Measurements from ENCODE around the gene DPAGT1.
A peak's percentile ranks its signal among the peaks of the same experiment; 100 is the strongest.

Gene DPAGT1

DNA sequence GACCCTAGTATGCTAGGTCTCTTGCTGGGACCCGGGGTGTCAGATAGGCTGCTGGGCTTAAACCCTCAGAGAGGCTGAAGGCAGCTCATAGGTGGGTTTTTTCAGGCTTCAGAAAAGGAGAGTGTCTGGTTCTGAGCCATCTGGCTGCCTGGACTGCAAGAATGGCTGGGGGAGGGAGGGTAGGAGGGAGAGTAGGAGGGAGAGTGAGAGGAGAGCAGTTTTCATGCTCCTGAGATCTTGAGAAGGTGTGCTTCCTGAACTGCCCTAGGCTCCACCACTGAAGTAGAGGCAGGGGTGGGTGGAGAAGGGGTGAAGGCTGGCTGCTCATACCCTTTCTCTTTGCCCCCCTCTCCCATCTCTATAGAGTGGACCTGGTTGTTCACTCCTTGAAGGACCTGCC is 12.3 kb downstream of the DPAGT1 start (continued):
- TF ChIP-seq ZBTB17 (tag by site-specific recombination; IDR thresholded peaks at IDR 0.05) (peak; percentile 49), ZNF112 (tag by site-specific recombination; IDR thresholded peaks at IDR 0.05) (no peak), ZNF23 (tag by site-specific recombination; IDR thresholded peaks at IDR 0.05; ENCODE audit: borderline replicate concordance) (no peak), ZNF521 (tag by site-specific recombination; IDR thresholded peaks at IDR 0.05) (no peak), EGR2 (tag by site-specific recombination; IDR thresholded peaks at IDR 0.05; ENCODE audit: low read depth) (peak; percentile 86), ZNF837 (tag by site-specific recombination; IDR thresholded peaks at IDR 0.05) (no peak), ZNF174 (tag by site-specific recombination; IDR thresholded peaks at IDR 0.05) (no peak), ZFHX2 (tag by site-specific recombination; conservative IDR thresholded peaks at IDR 0.05) (peak; percentile 91)

GRCh38 chr11:119088406-119088805 is 13.2 kb downstream of the DPAGT1 start:
- H3K4me3 ChIP-seq (ENCODE audit: low read depth, low read length): no peak overlapping the region
- ChIA-PET CTCF (interaction anchor here (1.1 kb wide), 1 partner anchor 235 kb away, joined by 3 read pairs; no protein-coding TSS in a partner anchor), POLR2A (interaction anchor here (0.6 to 0.9 kb wide), 2 partner anchors 21 to 319 kb away, joined by 4 to 5 read pairs; partner anchors contain the start of gene VPS11)
- H3K4me1 ChIP-seq (ENCODE audit: control insufficient read depth, insufficient read depth, low read length): 0 out of 2 replicates have a peak, but pooled peaks cover 3% of the 10 kb centered on the region
- no peaks in the 10 kb centered on the region for H3K9me3 ChIP-seq (ENCODE audit: control insufficient read depth, insufficient read depth, low read depth, low read length)
- peaks cover 0 to 50% of the 10 kb centered on the region in 2 experiments; a peak in 1 of 3 replicates for H3K36me3 ChIP-seq (ENCODE audit: control insufficient read depth in 2 of 2, insufficient read depth in 1 of 2, low read length in 2 of 2)
- TF ChIP-seq ZNF23 (tag by site-specific recombination; IDR thresholded peaks at IDR 0.05; ENCODE audit: borderline replicate concordance): no peak
- no peak for TF ChIP-seq KLF9 (tag by site-specific recombination; IDR thresholded peaks at IDR 0.05; ENCODE audit: low read depth)
- TF ChIP-seq ZNF629 (tag by site-specific recombination; IDR thresholded peaks at IDR 0.05): no peak
- TF ChIP-seq GLIS1 (tag by site-specific recombination; IDR thresholded peaks at IDR 0.05): no peak
- TF ChIP-seq ZNF777 (tag by site-specific recombination; IDR thresholded peaks at IDR 0.05; ENCODE audit: borderline replicate concordance): no peak
- TF ChIP-seq, protein P1, sequence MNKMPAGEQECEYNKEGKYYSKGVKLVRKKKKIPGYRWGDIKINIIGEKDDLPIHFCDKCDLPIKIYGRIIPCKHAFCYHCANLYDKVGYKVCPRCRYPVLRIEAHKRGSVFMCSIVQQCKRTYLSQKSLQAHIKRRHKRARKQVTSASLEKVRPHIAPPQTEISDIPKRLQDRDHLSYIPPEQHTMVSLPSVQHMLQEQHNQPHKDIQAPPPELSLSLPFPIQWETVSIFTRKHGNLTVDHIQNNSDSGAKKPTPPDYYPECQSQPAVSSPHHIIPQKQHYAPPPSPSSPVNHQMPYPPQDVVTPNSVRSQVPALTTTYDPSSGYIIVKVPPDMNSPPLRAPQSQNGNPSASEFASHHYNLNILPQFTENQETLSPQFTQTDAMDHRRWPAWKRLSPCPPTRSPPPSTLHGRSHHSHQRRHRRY (tag by site-specific recombination; IDR thresholded peaks at IDR 0.05): no peak
- no peak for TF ChIP-seq BCL11A (tag by site-specific recombination; IDR thresholded peaks at IDR 0.05; ENCODE audit: low read depth)
- TF ChIP-seq ZNF423 (tag by site-specific recombination; IDR thresholded peaks at IDR 0.05): no peak
- no peak for TF ChIP-seq AEBP2 (tag by site-specific recombination; IDR thresholded peaks at IDR 0.05; ENCODE audit: borderline replicate concordance)
- TF ChIP-seq ZNF433 (tag by site-specific recombination; IDR thresholded peaks at IDR 0.05; ENCODE audit: low read depth): no peak
- no peak overlapping the region for H3K27ac ChIP-seq (ENCODE audit: extremely low read depth, low read depth, low read length)

GRCh38 chr11:119087747-119088241 is 13.9 kb downstream of the DPAGT1 start:
- ChIA-PET POLR2A (interaction anchor here (0.6 to 1.7 kb wide), 4 partner anchors 19 to 92 kb away, joined by 3 to 6 read pairs (median 4); partner anchors contain the start of genes C2CD2L and VPS11), CTCF (no interaction called here)
- Histone ChIP-seq H3K9me3 (ENCODE audit: control insufficient read depth, insufficient read depth, low read depth, low read length) (no peaks in the 10 kb centered on the region), H3K36me3 (ENCODE audit: control insufficient read depth in 2 of 2, insufficient read depth in 1 of 2, low read length in 2 of 2) (peaks cover 0 to 43% of the 10 kb centered on the region in 2 experiments; a peak in 1 of 3 replicates), H3K4me3 (ENCODE audit: low read depth, low read length) (no peak overlapping the region), H3K27ac (ENCODE audit: extremely low read depth, low read depth, low read length) (no peak overlapping the region), H3K4me1 (ENCODE audit: control insufficient read depth, insufficient read depth, low read length) (0 out of 2 replicates have a peak, but pooled peaks cover 3% of the 10 kb centered on the region)
- peak; percentile 36; the same call in 1 of the 2 replicates for TF ChIP-seq KLF1 (tag by site-specific recombination; IDR thresholded peaks at IDR 0.05)
- TF ChIP-seq WT1 (tag by site-specific recombination; IDR thresholded peaks at IDR 0.05): no peak
- TF ChIP-seq ZNF433 (tag by site-specific recombination; IDR thresholded peaks at IDR 0.05; ENCODE audit: low read depth): no peak
- TF ChIP-seq SP7 (tag by site-specific recombination; IDR thresholded peaks at IDR 0.05): no peak
